Body of pancreas (tissue), 4 donors: ENCODE measurements around the gene CCNI2.
A peak's percentile ranks its signal among the peaks of the same experiment; 100 is the strongest.

Experiments
- POLR2A ChIP-seq, 3 donors: fragments of 450-650 bp; IDR thresholded peaks; one replicate each; pipeline ENCODE4 v1.6.1; 2016; ENCODE audit warnings: antibody characterized with exemption in 3 of 3, mild to moderate bottlenecking in 2 of 3
- TF ChIP-seq, protein P1 (sequence below), 7 experiments: fragments of 450-650 bp in 4 of 7; fragments of 200-600 bp in 3 of 7; sonication (generic) in 3 of 7; IDR thresholded peaks; one replicate each; pipeline ENCODE4 v1.5.1; 2016 to 2019; ENCODE audit warnings: antibody characterized with exemption in 7 of 7

DNA sequence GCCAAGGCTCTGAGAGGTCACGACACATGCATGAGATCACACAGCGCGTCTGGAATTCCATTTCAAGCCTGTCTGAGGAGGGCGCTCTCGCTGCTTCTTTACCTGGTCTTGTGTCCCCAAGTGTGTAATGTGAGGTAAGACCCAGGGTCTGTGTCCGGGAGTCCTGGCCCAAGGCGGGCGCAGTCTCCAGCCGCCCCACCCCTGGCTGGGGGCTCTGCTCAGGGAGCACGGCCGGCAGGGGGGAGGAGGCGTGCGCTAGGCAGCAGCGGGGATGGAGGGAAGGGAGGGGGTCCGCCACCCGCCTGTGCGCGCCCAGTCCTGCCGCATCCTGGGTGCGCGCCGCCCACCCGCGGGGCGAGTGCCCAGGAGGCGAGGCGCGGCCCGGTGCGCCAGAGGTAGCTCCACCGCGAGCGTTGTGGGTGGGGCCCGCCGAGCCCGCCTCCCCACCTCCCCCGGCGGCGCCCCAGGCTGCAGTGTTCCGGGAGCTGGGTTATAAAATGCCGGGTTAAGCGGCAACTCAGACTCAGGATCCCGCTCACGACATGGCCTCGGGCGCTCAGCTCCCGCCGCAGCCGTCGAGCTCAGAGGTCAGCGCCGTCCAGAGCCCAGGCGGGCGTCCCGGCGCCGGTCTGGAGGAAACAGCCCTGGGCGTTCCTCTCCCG lies at the start of gene CCNI2:
- TF ChIP-seq, protein P1, sequence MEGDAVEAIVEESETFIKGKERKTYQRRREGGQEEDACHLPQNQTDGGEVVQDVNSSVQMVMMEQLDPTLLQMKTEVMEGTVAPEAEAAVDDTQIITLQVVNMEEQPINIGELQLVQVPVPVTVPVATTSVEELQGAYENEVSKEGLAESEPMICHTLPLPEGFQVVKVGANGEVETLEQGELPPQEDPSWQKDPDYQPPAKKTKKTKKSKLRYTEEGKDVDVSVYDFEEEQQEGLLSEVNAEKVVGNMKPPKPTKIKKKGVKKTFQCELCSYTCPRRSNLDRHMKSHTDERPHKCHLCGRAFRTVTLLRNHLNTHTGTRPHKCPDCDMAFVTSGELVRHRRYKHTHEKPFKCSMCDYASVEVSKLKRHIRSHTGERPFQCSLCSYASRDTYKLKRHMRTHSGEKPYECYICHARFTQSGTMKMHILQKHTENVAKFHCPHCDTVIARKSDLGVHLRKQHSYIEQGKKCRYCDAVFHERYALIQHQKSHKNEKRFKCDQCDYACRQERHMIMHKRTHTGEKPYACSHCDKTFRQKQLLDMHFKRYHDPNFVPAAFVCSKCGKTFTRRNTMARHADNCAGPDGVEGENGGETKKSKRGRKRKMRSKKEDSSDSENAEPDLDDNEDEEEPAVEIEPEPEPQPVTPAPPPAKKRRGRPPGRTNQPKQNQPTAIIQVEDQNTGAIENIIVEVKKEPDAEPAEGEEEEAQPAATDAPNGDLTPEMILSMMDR (IDR thresholded peaks at IDR 0.05) = peak in 4 of 7 experiments; percentile 39 to 50 (median 46)
- peak in 2 of 3 donors; percentile 52 for TF ChIP-seq POLR2A (IDR thresholded peaks at IDR 0.05)
